ENCODE results near the gene CFAP97D2. TPM values are rescaled to one million over a fixed set of nuclear protein-coding genes. Genes with fewer than 3 reads are reported as not detected.

Gene CFAP97D2
- total RNA-seq, 1 donor = not detected

DNA sequence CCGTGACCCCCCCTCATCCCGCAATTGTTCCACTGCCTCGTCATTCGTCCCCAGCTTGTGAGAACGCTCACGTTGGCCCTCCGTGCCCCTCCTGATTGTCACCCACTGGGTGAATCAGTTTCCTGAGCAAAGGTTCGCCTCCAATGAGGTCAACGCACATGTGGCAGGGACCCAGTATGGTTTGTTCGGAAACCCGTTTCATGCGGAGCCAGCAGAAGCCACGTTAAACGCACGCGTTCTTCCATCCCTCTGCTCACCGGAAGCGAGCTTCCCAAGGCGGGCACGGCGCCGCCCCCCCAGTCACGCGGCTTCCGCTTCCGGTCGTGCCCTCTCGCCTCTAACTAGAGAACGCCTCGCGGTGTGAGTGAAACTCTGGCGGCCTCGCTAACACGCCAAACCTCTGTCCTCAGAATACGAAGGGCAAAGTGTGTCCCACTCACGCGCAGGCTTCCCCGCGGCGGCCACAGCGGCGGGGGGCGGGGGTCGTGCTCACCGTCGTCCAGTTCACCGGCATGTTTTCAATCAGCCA is 18.0 kb upstream of the CFAP97D2 start:
- H3K4me3 ChIP-seq (ENCODE audit: low read depth, low read length) = no peak overlapping the region
- TF ChIP-seq, protein P1, sequence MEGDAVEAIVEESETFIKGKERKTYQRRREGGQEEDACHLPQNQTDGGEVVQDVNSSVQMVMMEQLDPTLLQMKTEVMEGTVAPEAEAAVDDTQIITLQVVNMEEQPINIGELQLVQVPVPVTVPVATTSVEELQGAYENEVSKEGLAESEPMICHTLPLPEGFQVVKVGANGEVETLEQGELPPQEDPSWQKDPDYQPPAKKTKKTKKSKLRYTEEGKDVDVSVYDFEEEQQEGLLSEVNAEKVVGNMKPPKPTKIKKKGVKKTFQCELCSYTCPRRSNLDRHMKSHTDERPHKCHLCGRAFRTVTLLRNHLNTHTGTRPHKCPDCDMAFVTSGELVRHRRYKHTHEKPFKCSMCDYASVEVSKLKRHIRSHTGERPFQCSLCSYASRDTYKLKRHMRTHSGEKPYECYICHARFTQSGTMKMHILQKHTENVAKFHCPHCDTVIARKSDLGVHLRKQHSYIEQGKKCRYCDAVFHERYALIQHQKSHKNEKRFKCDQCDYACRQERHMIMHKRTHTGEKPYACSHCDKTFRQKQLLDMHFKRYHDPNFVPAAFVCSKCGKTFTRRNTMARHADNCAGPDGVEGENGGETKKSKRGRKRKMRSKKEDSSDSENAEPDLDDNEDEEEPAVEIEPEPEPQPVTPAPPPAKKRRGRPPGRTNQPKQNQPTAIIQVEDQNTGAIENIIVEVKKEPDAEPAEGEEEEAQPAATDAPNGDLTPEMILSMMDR (IDR thresholded peaks at IDR 0.05; ENCODE audit: insufficient read depth, low read length) = no peak
- no peak for DNase-seq (ENCODE audit: low read depth)

- no peak for DNase-seq (ENCODE audit: low read depth)
Measured at GRCh38 chr13:114161644-114162532, 17.2 kb upstream of the CFAP97D2 start.

GRCh38 chr13:114162533-114162922 is 16.5 kb upstream of the CFAP97D2 start:
- no peak overlapping the region for H3K4me3 ChIP-seq (ENCODE audit: low read depth, low read length)
- TF ChIP-seq, protein P1 (IDR thresholded peaks at IDR 0.05; ENCODE audit: insufficient read depth, low read length) = no peak
- DNase-seq (ENCODE audit: low read depth) = no peak

More at GRCh38 chr13:114161644-114162532, 17.2 kb upstream of the CFAP97D2 start:
- TF ChIP-seq, protein P1 (IDR thresholded peaks at IDR 0.05; ENCODE audit: insufficient read depth, low read length) = no peak
- no peak overlapping the region for H3K4me3 ChIP-seq (ENCODE audit: low read depth, low read length)

DNA sequence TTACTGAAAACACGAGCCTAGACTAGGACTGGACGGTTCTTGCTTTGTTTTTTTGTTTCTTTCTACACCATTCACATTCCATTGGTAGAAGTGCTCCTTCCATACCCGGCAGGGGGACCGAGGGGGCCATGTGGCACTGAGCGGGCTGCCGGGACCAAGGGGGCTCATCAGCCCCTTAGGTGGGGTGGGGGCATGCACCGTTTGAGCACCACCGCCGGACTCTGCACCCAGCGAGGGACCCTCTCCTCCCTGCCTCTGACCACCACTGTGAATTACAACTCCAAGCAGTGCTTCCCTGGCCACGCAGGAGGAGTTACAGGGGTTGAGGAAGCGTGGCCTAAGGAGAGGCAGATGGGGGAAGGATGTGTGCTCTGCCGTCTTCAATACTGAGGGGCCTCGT is 15.0 kb upstream of the CFAP97D2 start:
- TF ChIP-seq, protein P1 (IDR thresholded peaks at IDR 0.05; ENCODE audit: insufficient read depth, low read length) = no peak
- H3K4me3 ChIP-seq (ENCODE audit: low read depth, low read length) = no peak overlapping the region
- DNase-seq (ENCODE audit: low read depth) = no peak

DNA sequence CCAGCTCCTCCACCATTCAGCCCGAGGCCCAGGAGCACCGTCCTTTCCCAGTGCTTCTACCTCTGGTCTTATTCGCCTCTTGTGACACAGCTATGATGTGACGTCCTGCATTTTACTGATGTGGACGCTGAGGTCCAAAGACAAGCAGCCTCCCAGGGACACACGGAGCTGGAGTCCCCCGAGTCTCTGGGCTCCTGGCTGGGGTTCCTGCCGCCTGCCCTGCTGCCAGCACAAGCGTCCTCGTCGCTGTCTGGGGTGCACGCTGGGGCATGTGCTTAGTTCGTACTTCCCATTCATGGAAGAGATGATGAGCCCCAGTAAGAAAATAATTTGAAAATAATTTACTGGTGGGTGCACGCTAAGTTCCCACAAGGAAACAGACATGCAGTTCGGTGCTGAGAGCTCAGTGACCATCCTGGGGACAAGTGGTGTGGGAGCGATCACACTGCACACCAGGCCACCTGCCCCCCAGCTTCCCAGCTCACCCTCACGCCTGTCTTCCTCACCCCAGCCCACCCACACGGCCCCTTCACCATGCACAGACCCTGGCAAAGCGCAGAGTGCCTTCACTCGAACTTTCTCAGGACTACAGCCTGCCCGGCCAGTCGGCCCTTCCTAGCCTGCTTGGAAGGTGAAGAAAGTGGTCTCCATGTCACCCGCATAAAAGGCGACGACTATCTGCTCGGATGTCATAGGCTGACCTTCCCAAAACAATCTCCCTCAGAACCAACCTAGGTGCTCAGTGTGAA is 14.2 kb upstream of the CFAP97D2 start:
- DNase-seq (ENCODE audit: low read depth) = no peak
- TF ChIP-seq, protein P1 (IDR thresholded peaks at IDR 0.05; ENCODE audit: insufficient read depth, low read length) = no peak
- no peak overlapping the region for H3K4me3 ChIP-seq (ENCODE audit: low read depth, low read length)

- no peak overlapping the region for H3K4me3 ChIP-seq (ENCODE audit: low read depth, low read length)
- TF ChIP-seq, protein P1 (IDR thresholded peaks at IDR 0.05; ENCODE audit: insufficient read depth, low read length) = no peak
- DNase-seq (ENCODE audit: low read depth) = peak; percentile 47
Measured at GRCh38 chr13:114166381-114167131, 12.5 kb upstream of the CFAP97D2 start.

Data from fibroblast of the aortic adventitia (primary cell).